ENCODE results near the gene OR9Q1.

GRCh38 chr11:58027341-58027740, 3.7 kb downstream of the OR9Q1 start:
- peak; percentile 37 for TF ChIP-seq POLR2AphosphoS5 (IDR thresholded peaks at IDR 0.05)
- no peak for TF ChIP-seq CTCF (IDR thresholded peaks at IDR 0.05)
